ENCODE measurements around the gene LIMS4. TPM values are rescaled to one million over a fixed set of nuclear protein-coding genes. Genes with fewer than 3 reads are reported as not detected.

LIMS4 gene
- 20.4 and 22.1 TPM in 2 replicates for total RNA-seq

GRCh38 chr2:110472171-110473058 lies at the start of gene LIMS4:
TSS of gene LIMS4 (minus strand) at chr2:110472816. CDS start at chr2:110472778, 38 bp downstream.

Other genes starting within 250 kb of the LIMS4 start
- 9.8 and 13.5 TPM in 2 replicates for gene RGPD6, start 104.4 kb upstream of the LIMS4 start, total RNA-seq
- 2.2 and 2.5 TPM in 2 replicates for gene BUB1, start 205.2 kb upstream of the LIMS4 start, total RNA-seq

Data from cardiac ventricle fibroblast (primary cell).